SK-N-SH (cell line): ENCODE measurements around the gene CALML6. TPM values are rescaled to one million over a fixed set of nuclear protein-coding genes. Genes with fewer than 3 reads are reported as not detected.

Experiments used
- CTCF ChIA-PET: fragments of 300-600, 350-600 bp; formaldehyde crosslinking; extraction: SDS; loops from one replicate; lab custom pipeline; 2021; lab: Yijun Ruan, JAX
- POLR2A ChIA-PET: fragments of 350-600 bp; sonication (Branson Sonifier 250); formaldehyde crosslinking; extraction: SDS; loops from one replicate; lab custom pipeline; 2020; ENCODE audit warnings: antibody characterized with exemption, inconsistent platforms; lab: Yijun Ruan, JAX
- DNase-seq: peaks from one replicate; pipeline ENCODE4 v3.0.0; 2012
- H2AFZ ChIP-seq: fragments of 200-600 bp; sonication (generic); 2 replicates; pipeline ENCODE4 v1.8.1; 2016; ENCODE audit warnings: antibody characterized with exemption, mild to moderate bottlenecking, low read depth
- H3F3A ChIP-seq: fragments of 200-600 bp; sonication (generic); replicated peaks from 2 replicates; pipeline ENCODE3; 2016; ENCODE audit warnings: antibody characterized with exemption, mild to moderate bottlenecking; ENCODE audit not compliant: insufficient read depth
- H3K27ac ChIP-seq, 2 experiments: fragments of 200-500 bp in 1 of 2; fragments of 200-600 bp in 1 of 2; sonication (Bioruptor generic) in 1 of 2; sonication (generic), shearing (Covaris generic) in 1 of 2; 2 replicates each; pipeline versions ENCODE4 v1.5.1 to v1.6.1; 2014 to 2016; ENCODE audit warnings: low read depth in 2 of 2, inconsistent platforms in 1 of 2, low read length in 1 of 2, mild to moderate bottlenecking in 1 of 2, mixed read lengths in 1 of 2
- H3K27me3 ChIP-seq: fragments of 200-600 bp; sonication (generic), shearing (Covaris generic); 2 replicates; pipeline ENCODE4 v1.6.1; 2016; ENCODE audit warnings: mixed run types; ENCODE audit not compliant: insufficient read depth
- H3K36me3 ChIP-seq, 2 experiments: fragments of 200-500 bp in 1 of 2; fragments of 200-600 bp in 1 of 2; sonication (Bioruptor generic) in 1 of 2; sonication (generic) in 1 of 2; replicated peaks in 1 of 2; 2 replicates each; pipeline versions ENCODE3 to v1.5.1; 2014 to 2016; ENCODE audit warnings: low read length in 1 of 2, mild to moderate bottlenecking in 1 of 2; ENCODE audit not compliant: insufficient read depth in 2 of 2, control insufficient read depth in 1 of 2
- H3K4me1 ChIP-seq, 2 experiments: fragments of 200-500 bp in 1 of 2; fragments of 200-600 bp in 1 of 2; sonication (Bioruptor generic) in 1 of 2; sonication (generic), shearing (Covaris generic) in 1 of 2; 2 replicates each; pipeline versions ENCODE4 v1.5.1 to v1.6.1; 2014 to 2016; ENCODE audit warnings: low read depth in 1 of 2, low read length in 1 of 2, mixed run types in 1 of 2; ENCODE audit not compliant: insufficient read depth in 2 of 2, control insufficient read depth in 1 of 2
- H3K4me2 ChIP-seq: fragments of 200-600 bp; sonication (generic), shearing (Covaris generic); 2 replicates; pipeline ENCODE4 v1.6.1; 2017; ENCODE audit warnings: mixed run types
- H3K4me3 ChIP-seq, 2 experiments: fragments of 200-500 bp in 1 of 2; fragments of 200-600 bp in 1 of 2; sonication (Bioruptor generic) in 1 of 2; sonication (generic), shearing (Covaris generic) in 1 of 2; 2 replicates each; pipeline versions ENCODE4 v1.5.1 to v1.8.1; 2014 to 2016; ENCODE audit warnings: low read depth in 2 of 2, inconsistent platforms in 1 of 2, low read length in 1 of 2, mild to moderate bottlenecking in 1 of 2, mixed read lengths in 1 of 2, moderate library complexity in 1 of 2
- H3K79me2 ChIP-seq: fragments of 200-600 bp; sonication (generic); 2 replicates; pipeline ENCODE4 v1.8.1; 2017; ENCODE audit warnings: mild to moderate bottlenecking; ENCODE audit not compliant: insufficient read depth
- H3K9ac ChIP-seq: fragments of 200-600 bp; sonication (generic); 2 replicates; pipeline ENCODE4 v1.6.1; 2017; ENCODE audit warnings: mixed run types
- H3K9me2 ChIP-seq: fragments of 200-600 bp; sonication (generic); 2 replicates; pipeline ENCODE4 v1.6.1; 2017; ENCODE audit warnings: mixed run types
- H3K9me3 ChIP-seq: fragments of 200-600 bp; sonication (generic); 2 replicates; pipeline ENCODE4 v1.6.1; 2017; ENCODE audit warnings: mixed run types, mild to moderate bottlenecking, moderate library complexity
- H4K20me1 ChIP-seq: fragments of 200-600 bp; sonication (generic); 2 replicates; pipeline ENCODE4 v1.6.1; 2017; ENCODE audit warnings: mild to moderate bottlenecking, mixed run types; ENCODE audit not compliant: insufficient read depth
- CHD2 ChIP-seq: fragments of 150-350 bp; IDR thresholded peaks from 2 replicates; pipeline ENCODE4 v1.6.1; 2018; ENCODE audit warnings: low read length; ENCODE audit not compliant: partially characterized antibody
- FOSL2 ChIP-seq: IDR thresholded peaks from 2 replicates; pipeline ENCODE4 v1.4.0; 2012; ENCODE audit warnings: low read depth, mild to moderate bottlenecking, moderate library complexity, borderline replicate concordance
- FOXM1 ChIP-seq: IDR thresholded peaks from 2 replicates; pipeline ENCODE4 v1.4.0; 2012; ENCODE audit warnings: low read depth, mild to moderate bottlenecking
- JUND ChIP-seq: IDR thresholded peaks from 2 replicates; pipeline ENCODE4 v1.4.0; 2012
- MEF2A ChIP-seq: IDR thresholded peaks from 2 replicates; pipeline ENCODE4 v1.4.0; 2012; ENCODE audit warnings: low read depth, borderline replicate concordance
- NFIC ChIP-seq: IDR thresholded peaks from 2 replicates; pipeline ENCODE4 v1.4.0; 2012; ENCODE audit warnings: borderline replicate concordance
- RFX5 ChIP-seq: IDR thresholded peaks from 2 replicates; pipeline ENCODE4 v1.6.1; 2012; ENCODE audit warnings: mild to moderate bottlenecking, improper control_type of control experiment, low read length
- TCF12 ChIP-seq: IDR thresholded peaks from 2 replicates; pipeline ENCODE4 v1.4.0; 2012
- WGBS: methylation state at CpG from one replicate; pipeline ENCODE4 v1.1.6; 2017; ENCODE audit warnings: low lambda C conversion rate; 5-methylcytosine and 5-hydroxymethylcytosine counted together
- polyA plus RNA-seq, 3 experiments: library from polyadenylated mRNA; depleted of rRNA; stranded (reverse); fragments of >200 nt; gene quantifications; 2 replicates each; pipeline ENCODE4 v1.2.3, GENCODE V29; 2012
- TF ChIP-seq, protein P1 (sequence below): fragments of 150-350 bp; IDR thresholded peaks from 2 replicates; pipeline ENCODE4 v1.6.1; 2016; ENCODE audit warnings: mild to moderate bottlenecking, low read depth, low read length
- TF ChIP-seq, protein P2 (sequence below): IDR thresholded peaks from 2 replicates; pipeline ENCODE4 v1.4.0; 2012; ENCODE audit warnings: low read depth, borderline replicate concordance
- TF ChIP-seq, protein P3 (sequence below): IDR thresholded peaks from 2 replicates; pipeline ENCODE4 v1.6.1; 2012; ENCODE audit warnings: mild to moderate bottlenecking, low read depth, low read length, moderate library complexity

The CALML6 gene
- polyA plus RNA-seq, 1 of the 3 experiments (the other 2 are of a cell fraction), result 0.87 TPM

DNA sequence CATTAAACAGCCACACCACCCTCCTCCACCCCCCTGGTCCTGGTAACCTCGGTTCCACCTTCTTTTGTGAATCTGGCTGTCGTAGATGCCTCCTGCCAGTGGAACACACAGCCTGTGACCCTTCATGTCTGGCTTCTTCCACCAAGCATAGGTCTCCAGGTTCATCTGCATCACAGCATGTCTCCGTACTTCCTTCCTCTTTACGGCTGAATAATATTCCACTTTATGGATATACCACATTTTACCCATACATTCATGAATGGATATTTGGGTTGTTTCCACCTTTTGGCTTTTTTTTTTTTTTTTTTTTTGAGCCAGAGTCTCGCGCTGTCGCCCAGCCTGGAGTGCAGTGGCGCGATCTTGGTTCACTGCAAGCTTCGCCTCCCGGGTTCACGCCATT is 11.8 kb upstream of the CALML6 start:
- Histone ChIP-seq H3K36me3 (no peaks in the 10 kb centered on the region), H3K27me3 (no peaks in the 10 kb centered on the region), H3F3A (peaks cover 9% of the 10 kb centered on the region), H3K9me3 (no peaks in the 10 kb centered on the region), H3K27ac (no peak overlapping the region), H3K4me2 (no peak overlapping the region), H3K4me3 (no peak overlapping the region), H4K20me1 (no peaks in the 10 kb centered on the region), H2AFZ (no peak overlapping the region), H3K4me1 (peaks cover 0 to 22% of the 10 kb centered on the region in 2 experiments; a peak in 2 of 4 replicates), H3K9me2 (no peaks in the 10 kb centered on the region), H3K9ac (no peak overlapping the region), H3K79me2 (peaks cover 5% of the 10 kb centered on the region; the same call in 1 of the 2 replicates)
- CTCF ChIA-PET, result no interaction called here
- no peak for TF ChIP-seq RFX5
- TF ChIP-seq, protein P1, sequence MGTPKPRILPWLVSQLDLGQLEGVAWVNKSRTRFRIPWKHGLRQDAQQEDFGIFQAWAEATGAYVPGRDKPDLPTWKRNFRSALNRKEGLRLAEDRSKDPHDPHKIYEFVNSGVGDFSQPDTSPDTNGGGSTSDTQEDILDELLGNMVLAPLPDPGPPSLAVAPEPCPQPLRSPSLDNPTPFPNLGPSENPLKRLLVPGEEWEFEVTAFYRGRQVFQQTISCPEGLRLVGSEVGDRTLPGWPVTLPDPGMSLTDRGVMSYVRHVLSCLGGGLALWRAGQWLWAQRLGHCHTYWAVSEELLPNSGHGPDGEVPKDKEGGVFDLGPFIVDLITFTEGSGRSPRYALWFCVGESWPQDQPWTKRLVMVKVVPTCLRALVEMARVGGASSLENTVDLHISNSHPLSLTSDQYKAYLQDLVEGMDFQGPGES, result no peak
- TF ChIP-seq FOSL2, result no peak
- TF ChIP-seq, protein P2, sequence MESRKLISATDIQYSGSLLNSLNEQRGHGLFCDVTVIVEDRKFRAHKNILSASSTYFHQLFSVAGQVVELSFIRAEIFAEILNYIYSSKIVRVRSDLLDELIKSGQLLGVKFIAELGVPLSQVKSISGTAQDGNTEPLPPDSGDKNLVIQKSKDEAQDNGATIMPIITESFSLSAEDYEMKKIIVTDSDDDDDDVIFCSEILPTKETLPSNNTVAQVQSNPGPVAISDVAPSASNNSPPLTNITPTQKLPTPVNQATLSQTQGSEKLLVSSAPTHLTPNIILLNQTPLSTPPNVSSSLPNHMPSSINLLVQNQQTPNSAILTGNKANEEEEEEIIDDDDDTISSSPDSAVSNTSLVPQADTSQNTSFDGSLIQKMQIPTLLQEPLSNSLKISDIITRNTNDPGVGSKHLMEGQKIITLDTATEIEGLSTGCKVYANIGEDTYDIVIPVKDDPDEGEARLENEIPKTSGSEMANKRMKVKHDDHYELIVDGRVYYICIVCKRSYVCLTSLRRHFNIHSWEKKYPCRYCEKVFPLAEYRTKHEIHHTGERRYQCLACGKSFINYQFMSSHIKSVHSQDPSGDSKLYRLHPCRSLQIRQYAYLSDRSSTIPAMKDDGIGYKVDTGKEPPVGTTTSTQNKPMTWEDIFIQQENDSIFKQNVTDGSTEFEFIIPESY, result no peak
- TF ChIP-seq FOXM1, result no peak
- TF ChIP-seq TCF12, result no peak
- no peak for TF ChIP-seq JUND
- TF ChIP-seq, protein P3, sequence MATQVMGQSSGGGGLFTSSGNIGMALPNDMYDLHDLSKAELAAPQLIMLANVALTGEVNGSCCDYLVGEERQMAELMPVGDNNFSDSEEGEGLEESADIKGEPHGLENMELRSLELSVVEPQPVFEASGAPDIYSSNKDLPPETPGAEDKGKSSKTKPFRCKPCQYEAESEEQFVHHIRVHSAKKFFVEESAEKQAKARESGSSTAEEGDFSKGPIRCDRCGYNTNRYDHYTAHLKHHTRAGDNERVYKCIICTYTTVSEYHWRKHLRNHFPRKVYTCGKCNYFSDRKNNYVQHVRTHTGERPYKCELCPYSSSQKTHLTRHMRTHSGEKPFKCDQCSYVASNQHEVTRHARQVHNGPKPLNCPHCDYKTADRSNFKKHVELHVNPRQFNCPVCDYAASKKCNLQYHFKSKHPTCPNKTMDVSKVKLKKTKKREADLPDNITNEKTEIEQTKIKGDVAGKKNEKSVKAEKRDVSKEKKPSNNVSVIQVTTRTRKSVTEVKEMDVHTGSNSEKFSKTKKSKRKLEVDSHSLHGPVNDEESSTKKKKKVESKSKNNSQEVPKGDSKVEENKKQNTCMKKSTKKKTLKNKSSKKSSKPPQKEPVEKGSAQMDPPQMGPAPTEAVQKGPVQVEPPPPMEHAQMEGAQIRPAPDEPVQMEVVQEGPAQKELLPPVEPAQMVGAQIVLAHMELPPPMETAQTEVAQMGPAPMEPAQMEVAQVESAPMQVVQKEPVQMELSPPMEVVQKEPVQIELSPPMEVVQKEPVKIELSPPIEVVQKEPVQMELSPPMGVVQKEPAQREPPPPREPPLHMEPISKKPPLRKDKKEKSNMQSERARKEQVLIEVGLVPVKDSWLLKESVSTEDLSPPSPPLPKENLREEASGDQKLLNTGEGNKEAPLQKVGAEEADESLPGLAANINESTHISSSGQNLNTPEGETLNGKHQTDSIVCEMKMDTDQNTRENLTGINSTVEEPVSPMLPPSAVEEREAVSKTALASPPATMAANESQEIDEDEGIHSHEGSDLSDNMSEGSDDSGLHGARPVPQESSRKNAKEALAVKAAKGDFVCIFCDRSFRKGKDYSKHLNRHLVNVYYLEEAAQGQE, result no peak
- TF ChIP-seq NFIC, result no peak
- TF ChIP-seq CHD2, result no peak
- no peak for TF ChIP-seq MEF2A
- DNase-seq, result no peak
- WGBS, result 86% methylated on average over 12 of the region's 12 CpGs
- POLR2A ChIA-PET, result no interaction called here
